Stimulated activated CD4-positive, alpha-beta T cell treated with anti-CD3 and anti-CD28 coated beads, Interleukin-1b, Interleukin-23, amount 100 ng/mL, for 24 hours (primary cell): ENCODE results near the gene BCAP31.

Experiments
- DNase-seq, 4 experiments: peaks; one replicate each; pipeline ENCODE4 v3.0.0-alpha.2; 2020; ENCODE audit warnings: low read depth in 4 of 4, low spot score in 1 of 4

BCAP31 gene

DNA sequence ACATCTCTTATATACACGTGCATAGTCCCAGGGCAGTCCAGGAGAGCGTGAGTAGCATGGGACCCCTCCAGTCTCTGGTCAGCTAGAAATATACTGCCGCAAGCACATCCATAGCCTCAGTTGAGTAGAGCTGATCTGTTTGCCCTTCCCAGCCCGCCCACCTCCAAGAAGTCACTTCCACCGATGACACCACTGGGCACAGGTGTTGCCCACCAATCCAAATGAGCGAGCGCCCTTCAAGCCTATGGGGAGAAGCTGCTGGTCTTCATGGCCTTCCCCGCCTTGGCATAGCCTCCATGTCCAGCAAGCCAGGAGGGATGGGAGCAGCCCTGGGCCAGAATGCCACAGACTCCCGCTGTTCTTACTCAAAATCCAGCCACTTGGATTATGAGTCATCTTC lies 67.0 kb downstream of the BCAP31 start:
- no peak for DNase-seq

DNA sequence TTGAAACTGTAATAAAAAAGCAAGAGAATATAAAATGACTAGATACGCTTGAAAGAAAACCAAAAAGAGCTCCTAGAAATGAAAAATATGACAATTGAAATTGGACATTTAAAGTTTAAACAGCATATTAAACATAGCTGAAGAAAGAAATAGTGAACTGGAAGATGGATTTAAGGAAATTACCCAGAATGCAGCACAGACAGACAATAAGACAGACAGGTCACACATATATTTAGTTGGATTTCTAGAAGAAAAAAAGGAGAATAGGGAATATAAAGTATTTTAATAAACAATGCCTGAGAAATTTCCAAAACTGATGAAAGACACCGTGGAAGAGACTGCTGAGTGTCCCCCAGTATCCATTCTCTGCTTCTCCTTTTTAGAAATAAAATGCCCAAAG lies 70.6 kb downstream of the BCAP31 start:
- no peak for DNase-seq

DNA sequence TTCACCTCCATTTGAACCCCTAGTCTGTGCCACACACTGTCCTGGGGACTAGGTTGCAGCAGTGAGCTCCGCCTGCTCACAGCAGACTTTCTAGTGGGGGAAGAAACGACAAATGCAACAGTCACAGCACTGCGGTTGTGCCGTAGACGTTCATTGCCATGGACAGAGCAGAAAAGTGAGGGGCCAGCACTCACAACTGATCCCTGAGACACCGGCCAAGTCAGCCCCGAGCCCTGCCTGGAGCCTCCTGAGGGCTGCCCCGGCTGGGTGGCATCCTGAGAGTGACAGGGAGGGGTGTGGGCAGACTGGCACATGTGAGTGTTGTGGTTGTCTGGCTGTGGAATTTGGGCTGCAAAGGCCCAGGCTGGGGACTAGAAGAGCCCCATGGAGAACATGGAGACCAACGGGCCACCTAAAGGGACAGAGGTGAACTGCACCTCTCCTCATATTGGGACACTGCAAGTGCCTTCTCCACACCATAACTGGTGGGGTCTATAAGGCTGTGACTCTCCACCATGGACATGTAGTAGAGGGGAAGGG lies 72.6 kb downstream of the BCAP31 start:
- DNase-seq = no peak

DNA sequence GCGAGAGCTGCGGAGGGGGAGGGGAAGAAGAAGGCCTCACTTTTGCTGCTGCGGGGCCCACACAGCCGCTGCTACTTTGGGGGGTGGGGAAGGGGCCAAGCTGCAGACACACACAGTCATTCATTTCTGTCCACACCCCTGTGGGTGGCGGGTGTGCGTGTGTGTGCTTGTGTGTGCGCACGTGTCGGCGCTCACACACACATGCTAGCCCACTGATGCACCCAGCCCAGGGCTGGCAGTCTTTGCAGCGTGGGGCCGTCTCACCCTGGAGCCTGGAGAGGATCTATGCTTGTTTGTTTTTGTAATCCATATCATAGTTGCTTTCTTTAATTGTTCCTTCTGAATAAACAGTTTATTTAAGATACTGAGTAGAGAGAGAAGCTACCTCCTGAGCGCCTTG lies 73.2 kb downstream of the BCAP31 start:
- no peak for DNase-seq
